ENCODE data around the gene PPT2. TPM values are rescaled to one million over a fixed set of nuclear protein-coding genes. Genes with fewer than 3 reads are reported as not detected.
A peak's percentile ranks its signal among the peaks of the same experiment; 100 is the strongest.

The PPT2 gene
- total and polyA plus RNA-seq, 2 of the 13 experiments (the other 11 are each of a cell fraction or from before 2014, with no cell fraction given): 39.2 to 61.8 TPM

DNA sequence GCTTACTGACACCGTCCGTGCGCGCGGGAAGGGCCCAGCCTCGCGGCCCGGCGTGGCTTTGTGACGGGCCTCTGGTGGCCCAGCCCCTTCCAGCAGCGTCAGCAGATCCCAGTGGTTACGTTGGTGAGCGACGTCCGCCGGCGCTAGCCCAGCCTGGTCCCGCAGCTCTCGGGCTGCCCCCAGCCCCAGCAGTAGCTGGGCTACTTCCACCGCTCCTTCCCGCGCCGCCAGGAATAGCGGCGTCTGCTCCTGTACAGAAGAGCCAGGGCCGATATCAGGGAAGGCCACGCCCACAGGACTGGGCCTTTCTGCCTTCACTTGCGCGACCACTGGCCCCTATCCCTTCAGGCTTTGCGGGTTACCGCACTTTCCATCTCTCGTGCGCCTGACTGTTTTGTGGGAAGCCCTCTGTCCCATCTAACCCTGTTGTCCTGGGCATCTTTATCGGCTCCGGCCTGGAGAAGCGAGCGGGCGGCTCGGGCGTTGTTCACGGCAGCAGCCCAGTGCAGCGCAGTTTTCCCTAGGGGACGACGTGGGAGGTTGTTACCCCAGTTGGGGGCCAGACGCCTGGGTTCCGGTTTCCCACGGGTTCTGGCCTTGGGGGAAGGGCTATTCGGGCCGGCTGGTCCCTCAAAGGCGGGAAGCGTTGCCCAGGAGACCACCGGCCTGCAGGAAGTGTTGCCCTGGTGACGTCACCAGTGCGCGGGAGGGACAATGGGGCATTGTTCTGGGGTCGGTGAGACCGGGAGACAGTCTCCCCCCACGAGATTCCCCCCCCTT, 42.2 kb downstream of the PPT2 start (continued):
- TF ChIP-seq EP300 (IDR thresholded peaks at IDR 0.05; ENCODE audit: low read depth in 2 of 2, low read length in 2 of 2) (peak; percentile 31 to 54), EP300 (CRISPR knock-in tag; IDR thresholded peaks at IDR 0.05; ENCODE audit: borderline replicate concordance) (peak; percentile 35), SYNCRIP (IDR thresholded peaks at IDR 0.05; ENCODE audit: insufficient read depth, low read depth, low read length) (no peak), SMAD1 (CRISPR knock-in tag; IDR thresholded peaks at IDR 0.05; ENCODE audit: borderline replicate concordance, low read depth) (0 out of 2 replicates have a peak, but pooled peaks have one; percentile 11), ZNF274 (CRISPR knock-in tag; IDR thresholded peaks at IDR 0.05) (peak; percentile 92), ZNF292 (CRISPR knock-in tag; IDR thresholded peaks at IDR 0.05; ENCODE audit: borderline replicate concordance, low read depth) (no peak), ZNF431 (CRISPR knock-in tag; IDR thresholded peaks at IDR 0.05; ENCODE audit: borderline replicate concordance, low read depth) (peak; percentile 57; the same call in 1 of the 2 replicates), SMARCE1 (IDR thresholded peaks at IDR 0.05; ENCODE audit: borderline replicate concordance) (no peak)
- TF ChIP-seq, protein P1, sequence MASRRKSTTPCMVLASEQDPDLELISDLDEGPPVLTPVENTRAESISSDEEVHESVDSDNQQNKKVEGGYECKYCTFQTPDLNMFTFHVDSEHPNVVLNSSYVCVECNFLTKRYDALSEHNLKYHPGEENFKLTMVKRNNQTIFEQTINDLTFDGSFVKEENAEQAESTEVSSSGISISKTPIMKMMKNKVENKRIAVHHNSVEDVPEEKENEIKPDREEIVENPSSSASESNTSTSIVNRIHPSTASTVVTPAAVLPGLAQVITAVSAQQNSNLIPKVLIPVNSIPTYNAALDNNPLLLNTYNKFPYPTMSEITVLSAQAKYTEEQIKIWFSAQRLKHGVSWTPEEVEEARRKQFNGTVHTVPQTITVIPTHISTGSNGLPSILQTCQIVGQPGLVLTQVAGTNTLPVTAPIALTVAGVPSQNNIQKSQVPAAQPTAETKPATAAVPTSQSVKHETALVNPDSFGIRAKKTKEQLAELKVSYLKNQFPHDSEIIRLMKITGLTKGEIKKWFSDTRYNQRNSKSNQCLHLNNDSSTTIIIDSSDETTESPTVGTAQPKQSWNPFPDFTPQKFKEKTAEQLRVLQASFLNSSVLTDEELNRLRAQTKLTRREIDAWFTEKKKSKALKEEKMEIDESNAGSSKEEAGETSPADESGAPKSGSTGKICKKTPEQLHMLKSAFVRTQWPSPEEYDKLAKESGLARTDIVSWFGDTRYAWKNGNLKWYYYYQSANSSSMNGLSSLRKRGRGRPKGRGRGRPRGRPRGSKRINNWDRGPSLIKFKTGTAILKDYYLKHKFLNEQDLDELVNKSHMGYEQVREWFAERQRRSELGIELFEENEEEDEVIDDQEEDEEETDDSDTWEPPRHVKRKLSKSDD (CRISPR knock-in tag; IDR thresholded peaks at IDR 0.05; ENCODE audit: low read depth): peak; percentile 97
- TF ChIP-seq, protein P2, sequence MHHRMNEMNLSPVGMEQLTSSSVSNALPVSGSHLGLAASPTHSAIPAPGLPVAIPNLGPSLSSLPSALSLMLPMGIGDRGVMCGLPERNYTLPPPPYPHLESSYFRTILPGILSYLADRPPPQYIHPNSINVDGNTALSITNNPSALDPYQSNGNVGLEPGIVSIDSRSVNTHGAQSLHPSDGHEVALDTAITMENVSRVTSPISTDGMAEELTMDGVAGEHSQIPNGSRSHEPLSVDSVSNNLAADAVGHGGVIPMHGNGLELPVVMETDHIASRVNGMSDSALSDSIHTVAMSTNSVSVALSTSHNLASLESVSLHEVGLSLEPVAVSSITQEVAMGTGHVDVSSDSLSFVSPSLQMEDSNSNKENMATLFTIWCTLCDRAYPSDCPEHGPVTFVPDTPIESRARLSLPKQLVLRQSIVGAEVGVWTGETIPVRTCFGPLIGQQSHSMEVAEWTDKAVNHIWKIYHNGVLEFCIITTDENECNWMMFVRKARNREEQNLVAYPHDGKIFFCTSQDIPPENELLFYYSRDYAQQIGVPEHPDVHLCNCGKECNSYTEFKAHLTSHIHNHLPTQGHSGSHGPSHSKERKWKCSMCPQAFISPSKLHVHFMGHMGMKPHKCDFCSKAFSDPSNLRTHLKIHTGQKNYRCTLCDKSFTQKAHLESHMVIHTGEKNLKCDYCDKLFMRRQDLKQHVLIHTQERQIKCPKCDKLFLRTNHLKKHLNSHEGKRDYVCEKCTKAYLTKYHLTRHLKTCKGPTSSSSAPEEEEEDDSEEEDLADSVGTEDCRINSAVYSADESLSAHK (CRISPR knock-in tag; IDR thresholded peaks at IDR 0.05; ENCODE audit: borderline replicate concordance): peak; percentile 53; the same call in 1 of the 2 replicates
- TF ChIP-seq, protein P3, sequence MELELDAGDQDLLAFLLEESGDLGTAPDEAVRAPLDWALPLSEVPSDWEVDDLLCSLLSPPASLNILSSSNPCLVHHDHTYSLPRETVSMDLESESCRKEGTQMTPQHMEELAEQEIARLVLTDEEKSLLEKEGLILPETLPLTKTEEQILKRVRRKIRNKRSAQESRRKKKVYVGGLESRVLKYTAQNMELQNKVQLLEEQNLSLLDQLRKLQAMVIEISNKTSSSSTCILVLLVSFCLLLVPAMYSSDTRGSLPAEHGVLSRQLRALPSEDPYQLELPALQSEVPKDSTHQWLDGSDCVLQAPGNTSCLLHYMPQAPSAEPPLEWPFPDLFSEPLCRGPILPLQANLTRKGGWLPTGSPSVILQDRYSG (CRISPR knock-in tag; IDR thresholded peaks at IDR 0.05): no peak
- TF ChIP-seq, protein P4, sequence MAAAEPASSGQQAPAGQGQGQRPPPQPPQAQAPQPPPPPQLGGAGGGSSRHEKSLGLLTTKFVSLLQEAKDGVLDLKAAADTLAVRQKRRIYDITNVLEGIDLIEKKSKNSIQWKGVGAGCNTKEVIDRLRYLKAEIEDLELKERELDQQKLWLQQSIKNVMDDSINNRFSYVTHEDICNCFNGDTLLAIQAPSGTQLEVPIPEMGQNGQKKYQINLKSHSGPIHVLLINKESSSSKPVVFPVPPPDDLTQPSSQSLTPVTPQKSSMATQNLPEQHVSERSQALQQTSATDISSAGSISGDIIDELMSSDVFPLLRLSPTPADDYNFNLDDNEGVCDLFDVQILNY (CRISPR knock-in tag; conservative IDR thresholded peaks at IDR 0.05): peak; percentile 93
- TF ChIP-seq, protein P5, sequence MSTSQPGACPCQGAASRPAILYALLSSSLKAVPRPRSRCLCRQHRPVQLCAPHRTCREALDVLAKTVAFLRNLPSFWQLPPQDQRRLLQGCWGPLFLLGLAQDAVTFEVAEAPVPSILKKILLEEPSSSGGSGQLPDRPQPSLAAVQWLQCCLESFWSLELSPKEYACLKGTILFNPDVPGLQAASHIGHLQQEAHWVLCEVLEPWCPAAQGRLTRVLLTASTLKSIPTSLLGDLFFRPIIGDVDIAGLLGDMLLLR (CRISPR knock-in tag; IDR thresholded peaks at IDR 0.05): peak; percentile 28; the same call in 1 of the 2 replicates
- TF ChIP-seq, protein P6, sequence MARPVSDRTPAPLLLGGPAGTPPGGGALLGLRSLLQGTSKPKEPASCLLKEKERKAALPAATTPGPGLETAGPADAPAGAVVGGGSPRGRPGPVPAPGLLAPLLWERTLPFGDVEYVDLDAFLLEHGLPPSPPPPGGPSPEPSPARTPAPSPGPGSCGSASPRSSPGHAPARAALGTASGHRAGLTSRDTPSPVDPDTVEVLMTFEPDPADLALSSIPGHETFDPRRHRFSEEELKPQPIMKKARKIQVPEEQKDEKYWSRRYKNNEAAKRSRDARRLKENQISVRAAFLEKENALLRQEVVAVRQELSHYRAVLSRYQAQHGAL (CRISPR knock-in tag; IDR thresholded peaks at IDR 0.05; ENCODE audit: not compliant biosample characterization): peak; percentile 58
- TF ChIP-seq, protein P7, sequence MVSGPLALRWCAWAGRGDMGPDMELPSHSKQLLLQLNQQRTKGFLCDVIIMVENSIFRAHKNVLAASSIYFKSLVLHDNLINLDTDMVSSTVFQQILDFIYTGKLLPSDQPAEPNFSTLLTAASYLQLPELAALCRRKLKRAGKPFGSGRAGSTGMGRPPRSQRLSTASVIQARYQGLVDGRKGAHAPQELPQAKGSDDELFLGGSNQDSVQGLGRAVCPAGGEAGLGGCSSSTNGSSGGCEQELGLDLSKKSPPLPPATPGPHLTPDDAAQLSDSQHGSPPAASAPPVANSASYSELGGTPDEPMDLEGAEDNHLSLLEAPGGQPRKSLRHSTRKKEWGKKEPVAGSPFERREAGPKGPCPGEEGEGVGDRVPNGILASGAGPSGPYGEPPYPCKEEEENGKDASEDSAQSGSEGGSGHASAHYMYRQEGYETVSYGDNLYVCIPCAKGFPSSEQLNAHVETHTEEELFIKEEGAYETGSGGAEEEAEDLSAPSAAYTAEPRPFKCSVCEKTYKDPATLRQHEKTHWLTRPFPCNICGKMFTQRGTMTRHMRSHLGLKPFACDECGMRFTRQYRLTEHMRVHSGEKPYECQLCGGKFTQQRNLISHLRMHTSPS (CRISPR knock-in tag; IDR thresholded peaks at IDR 0.05; ENCODE audit: low read depth): no peak
